H1 (cell line): ENCODE results near the gene RNASE11. TPM values are rescaled to one million over a fixed set of nuclear protein-coding genes. Genes with fewer than 3 reads are reported as not detected.

Source experiments
- CTCF ChIA-PET: fragments of 300-600 bp; sonication (Branson Sonifier 250); formaldehyde crosslinking; loops from one replicate; lab custom pipeline; 2021; ENCODE audit not compliant: partially characterized antibody; lab: Charles Lee
- POLR2A ChIA-PET: fragments of 300-600 bp; sonication (Branson Sonifier 250); formaldehyde crosslinking; loops from one replicate; lab custom pipeline; 2021; ENCODE audit warnings: inconsistent platforms; ENCODE audit not compliant: partially characterized antibody; lab: Charles Lee
- DNase-seq, 2 experiments: peaks; one replicate each; pipeline versions ENCODE4 v3.0.0 to v3.0.0-alpha.2; 2010 to 2022; ENCODE audit warnings: low spot score in 2 of 2, low read depth in 1 of 2, mixed read lengths in 1 of 2
- FAIRE-seq: peaks from 2 replicates; lab custom pipeline; 2011; peaks lifted over from hg19 to GRCh38; lab: Jason Lieb, UNC
- H2AFZ ChIP-seq: 2 replicates; pipeline ENCODE4 v1.8.1; 2012; ENCODE audit warnings: low read length, inconsistent platforms
- H2AK5ac ChIP-seq: 2 replicates; pipeline ENCODE4 v1.6.1; 2013; ENCODE audit warnings: low read depth, low read length
- H2BK120ac ChIP-seq: replicated peaks from 2 replicates; pipeline ENCODE3; 2013; ENCODE audit warnings: low read depth, low read length, inconsistent platforms
- H2BK12ac ChIP-seq: 2 replicates; pipeline ENCODE4 v1.6.1; 2013; ENCODE audit warnings: low read depth, low read length
- H2BK15ac ChIP-seq: 2 replicates; pipeline ENCODE4 v1.6.1; 2013; ENCODE audit warnings: low read length
- H2BK20ac ChIP-seq: 2 replicates; pipeline ENCODE4 v1.6.1; 2013; ENCODE audit warnings: low read length
- H2BK5ac ChIP-seq: 2 replicates; pipeline ENCODE4 v1.6.1; 2013; ENCODE audit warnings: low read depth, low read length
- H3K14ac ChIP-seq: 2 replicates; pipeline ENCODE4 v1.6.1; 2013; ENCODE audit warnings: inconsistent platforms; ENCODE audit not compliant: insufficient read length
- H3K18ac ChIP-seq: 2 replicates; pipeline ENCODE4 v1.6.1; 2013; ENCODE audit warnings: low read length; ENCODE audit errors: extremely low read depth
- H3K23ac ChIP-seq: 2 replicates; pipeline ENCODE4 v1.6.1; 2013; ENCODE audit warnings: inconsistent platforms; ENCODE audit not compliant: insufficient read length
- H3K23me2 ChIP-seq: 2 replicates; pipeline ENCODE4 v1.6.1; 2013; ENCODE audit warnings: low read depth, low read length
- H3K27ac ChIP-seq: 2 replicates; pipeline ENCODE4 v1.6.1; 2011; ENCODE audit warnings: low read depth, low read length, inconsistent platforms
- H3K27me3 ChIP-seq, 4 experiments: replicated peaks in 1 of 4; 1 replicate in 1 of 4; 2 replicates in 3 of 4; pipeline versions ENCODE4 v1.6.1 to v1.8.1; 2011 to 2013; ENCODE audit warnings: low read length in 3 of 4, mild to moderate bottlenecking in 3 of 4, inconsistent platforms in 2 of 4, mixed read lengths in 2 of 4, moderate library complexity in 1 of 4; ENCODE audit not compliant: control insufficient read depth in 3 of 4, insufficient read depth in 3 of 4; ENCODE audit errors: extremely low read depth in 1 of 4
- H3K36me3 ChIP-seq, 4 experiments: 2 replicates each; pipeline versions ENCODE4 v1.6.1 to v1.8.1; 2011 to 2013; ENCODE audit warnings: mild to moderate bottlenecking in 4 of 4, low read length in 3 of 4, moderate library complexity in 2 of 4, control low read depth in 1 of 4, inconsistent platforms in 1 of 4; ENCODE audit not compliant: insufficient read depth in 4 of 4, control insufficient read depth in 2 of 4
- H3K4ac ChIP-seq: replicated peaks from 2 replicates; pipeline ENCODE3; 2013; ENCODE audit warnings: low read length, low read depth, mixed read lengths, inconsistent platforms; ENCODE audit not compliant: insufficient read length
- H3K4me1 ChIP-seq, 4 experiments: replicated peaks in 1 of 4; 1 replicate in 1 of 4; 2 replicates in 3 of 4; pipeline versions ENCODE4 v1.6.1 to v1.8.1; 2011 to 2013; ENCODE audit warnings: low read length in 3 of 4, inconsistent platforms in 2 of 4, mixed read lengths in 1 of 4; ENCODE audit not compliant: insufficient read depth in 4 of 4, control insufficient read depth in 3 of 4
- H3K4me2 ChIP-seq, 2 experiments: 2 replicates each; pipeline versions ENCODE4 v1.6.1 to v1.8.1; 2011 to 2013; ENCODE audit warnings: low read depth in 2 of 2, low read length in 2 of 2, control low read depth in 1 of 2, inconsistent platforms in 1 of 2, mild to moderate bottlenecking in 1 of 2; ENCODE audit not compliant: insufficient read depth in 1 of 2
- H3K4me3 ChIP-seq, 4 experiments: fragments of 200-600, 300-600 bp in 1 of 4; sonication (generic), shearing (Covaris generic), sonication (Bioruptor Twin) in 1 of 4; 2 replicates each; pipeline versions ENCODE4 v1.5.1 to v1.8.1; 2011 to 2016; ENCODE audit warnings: low read length in 4 of 4, low read depth in 3 of 4, control low read depth in 2 of 4, inconsistent platforms in 2 of 4, mild to moderate bottlenecking in 2 of 4, mixed read lengths in 1 of 4, moderate library complexity in 1 of 4; ENCODE audit not compliant: insufficient read depth in 2 of 4; ENCODE audit errors: extremely low read depth in 1 of 4
- H3K56ac ChIP-seq: replicated peaks from 2 replicates; pipeline ENCODE3; 2013; ENCODE audit warnings: low read depth, mild to moderate bottlenecking, mixed read lengths, low read length, inconsistent platforms; ENCODE audit not compliant: insufficient read length
- H3K79me1 ChIP-seq: 2 replicates; pipeline ENCODE4 v1.6.1; 2013; ENCODE audit warnings: low read depth, low read length, control low read depth
- H3K79me2 ChIP-seq, 2 experiments: 2 replicates each; pipeline versions ENCODE4 v1.6.1 to v1.8.1; 2012 to 2013; ENCODE audit warnings: low read length in 2 of 2, mild to moderate bottlenecking in 2 of 2, inconsistent platforms in 1 of 2; ENCODE audit not compliant: insufficient read depth in 2 of 2, control insufficient read depth in 1 of 2
- H3K9ac ChIP-seq, 4 experiments: replicated peaks in 1 of 4; 1 replicate in 1 of 4; 2 replicates in 3 of 4; pipeline versions ENCODE4 v1.6.1 to v1.8.1; 2011 to 2013; ENCODE audit warnings: low read depth in 3 of 4, low read length in 3 of 4, control low read depth in 2 of 4, mild to moderate bottlenecking in 2 of 4, moderate library complexity in 2 of 4, inconsistent platforms in 1 of 4; ENCODE audit errors: extremely low read depth in 1 of 4
- H3K9me3 ChIP-seq, 2 experiments: 2 replicates each; pipeline versions ENCODE4 v1.6.1 to v1.8.1; 2012 to 2013; ENCODE audit warnings: mild to moderate bottlenecking in 2 of 2, moderate library complexity in 2 of 2, control low read depth in 1 of 2, inconsistent platforms in 1 of 2, low read depth in 1 of 2, low read length in 1 of 2, mixed read lengths in 1 of 2; ENCODE audit not compliant: insufficient read depth in 2 of 2
- H4K20me1 ChIP-seq, 2 experiments: replicated peaks in 1 of 2; 2 replicates each; pipeline versions ENCODE3 to v1.8.1; 2011 to 2013; ENCODE audit warnings: inconsistent platforms in 2 of 2, low read length in 2 of 2, mild to moderate bottlenecking in 1 of 2; ENCODE audit not compliant: insufficient read depth in 2 of 2, control insufficient read depth in 1 of 2
- H4K5ac ChIP-seq: 2 replicates; pipeline ENCODE4 v1.6.1; 2013; ENCODE audit warnings: low read length, low read depth, mixed read lengths, inconsistent platforms; ENCODE audit not compliant: insufficient read length
- H4K8ac ChIP-seq: 2 replicates; pipeline ENCODE4 v1.8.0; 2013; ENCODE audit warnings: mild to moderate bottlenecking, moderate library complexity, low read length, inconsistent platforms; ENCODE audit not compliant: insufficient read depth; ENCODE audit errors: extremely low read depth
- H4K91ac ChIP-seq: replicated peaks from 2 replicates; pipeline ENCODE3; 2013; ENCODE audit warnings: low read length, mixed read lengths, inconsistent platforms; ENCODE audit not compliant: insufficient read length
- ATF3 ChIP-seq: IDR thresholded peaks from 2 replicates; pipeline ENCODE4 v1.6.1; 2011; ENCODE audit warnings: low read depth, mild to moderate bottlenecking, low read length; ENCODE audit not compliant: insufficient read depth
- CHD1 ChIP-seq: IDR thresholded peaks from 2 replicates; pipeline ENCODE4 v1.6.1; 2012; ENCODE audit warnings: low read depth, low read length, improper control_type of control experiment
- FOSL1 ChIP-seq: IDR thresholded peaks from 2 replicates; pipeline ENCODE4 v1.6.1; 2011; ENCODE audit warnings: mild to moderate bottlenecking, low read depth, low read length, moderate library complexity; ENCODE audit not compliant: insufficient read depth
- KDM1A ChIP-seq: fragments of 200-600, 300-600 bp; sonication (generic); IDR thresholded peaks from 2 replicates; pipeline ENCODE4 v1.7.1; 2016; ENCODE audit warnings: mild to moderate bottlenecking, low read length, borderline replicate concordance
- RAD21 ChIP-seq, 2 experiments: IDR thresholded peaks in 1 of 2; conservative IDR thresholded peaks in 1 of 2; 2 replicates each; pipeline ENCODE4 v1.6.1; 2011; ENCODE audit warnings: low read depth in 2 of 2, low read length in 2 of 2, improper control_type of control experiment in 1 of 2, inconsistent platforms in 1 of 2, mild to moderate bottlenecking in 1 of 2, moderate library complexity in 1 of 2
- TAF1 ChIP-seq: IDR thresholded peaks from 2 replicates; pipeline ENCODE4 v1.6.1; 2011; ENCODE audit warnings: mild to moderate bottlenecking, low read depth, low read length
- TEAD4 ChIP-seq: IDR thresholded peaks from 2 replicates; pipeline ENCODE4 v1.6.1; 2012; ENCODE audit warnings: low read depth, low read length, inconsistent platforms, mixed read lengths
- WGBS, 2 experiments: shearing (Covaris generic) in 1 of 2; methylation state at CpG; one replicate each; pipeline versions ENCODE4 v1.1.6 to v1.1.7; 2013 to 2015; ENCODE audit warnings: low lambda C conversion rate in 2 of 2, mixed read lengths in 2 of 2, inconsistent platforms in 1 of 2, low coverage in 1 of 2, missing lambda C conversion rate in 1 of 2; ENCODE audit not compliant: insufficient replicate concordance in 2 of 2, insufficient coverage in 1 of 2, insufficient read length in 1 of 2; ENCODE audit errors: extremely low coverage in 1 of 2, missing lambda C conversion rate in 1 of 2; 5-methylcytosine and 5-hydroxymethylcytosine counted together
- polyA plus RNA-seq, 7 experiments: library from polyadenylated mRNA; depleted of rRNA in 3 of 7; stranded (reverse) in 5 of 7; unstranded in 2 of 7; fragments of >200 nt in 5 of 7; fragments of 200-250 nt in 2 of 7; gene quantifications; 1 replicate in 5 of 7; 2 replicates in 1 of 7; 4 replicates in 1 of 7; pipeline versions ENCODE4 v1.2.1 to v1.2.3, GENCODE V29; 2011 to 2013; ENCODE audit warnings: missing spikeins in 2 of 7, mixed read lengths in 2 of 7
- total RNA-seq: library from RNA; stranded (reverse); fragmentation: NEBNext Ultra II Directional; extraction: Animal tissue kit (Norgen Biotek cat#: 25700); gene quantifications from 2 replicates; pipeline ENCODE4 v1.2.1, GENCODE V29; 2021

RNASE11 gene
- total and polyA plus RNA-seq, 2 of the 8 experiments (the other 6 are each of a cell fraction or from before 2014, with no cell fraction given): not detected

GRCh38 chr14:20611277-20611676 is 23.5 kb upstream of the RNASE11 start:
- no peak overlapping the region for H3K18ac ChIP-seq
- CTCF ChIA-PET: interaction anchor here (1.5 to 6.3 kb wide), 3 partner anchors 76 to 284 kb away, joined by 4 to 35 read pairs (median 6); partner anchors contain the start of gene TEP1
- no peak for TF ChIP-seq TEAD4
- no peak for TF ChIP-seq CHD1
- no peak for TF ChIP-seq TAF1
- no peak for TF ChIP-seq FOSL1
- TF ChIP-seq ATF3: no peak
- no peak for TF ChIP-seq KDM1A
- TF ChIP-seq RAD21 (IDR thresholded peaks at IDR 0.05 in 1 of 2, conservative IDR thresholded peaks at IDR 0.05 in 1 of 2; ENCODE audit: low read depth in 2 of 2, low read length in 2 of 2): no peak

More at GRCh38 chr14:20611277-20611676, 23.5 kb upstream of the RNASE11 start:
- no peak overlapping the region; a peak in 1 of 4 replicates for H3K4me2 ChIP-seq
- H3K27ac ChIP-seq: no peak overlapping the region
- no peak overlapping the region for H2BK12ac ChIP-seq
- no peak overlapping the region for H2BK15ac ChIP-seq
- H3K23me2 ChIP-seq: peaks cover 4% of the 10 kb centered on the region
- no peaks in the 10 kb centered on the region for H3K9me3 ChIP-seq
- FAIRE-seq (no peak), DNase-seq (no peak)
- no peak overlapping the region for H4K91ac ChIP-seq
- no peak overlapping the region for H2BK5ac ChIP-seq
- WGBS, 2 experiments: 75% methylated on average over 4 of the region's 4 CpGs; no CpG with 5 or more reads in 1 of the 2 experiments
- no peak overlapping the region for H4K8ac ChIP-seq
- no peaks in the 10 kb centered on the region for H3K79me2 ChIP-seq
- H2AFZ ChIP-seq: no peak overlapping the region
- no peak overlapping the region for H2BK20ac ChIP-seq
- no peaks in the 10 kb centered on the region for H4K20me1 ChIP-seq
- peaks cover 0 to 2% (median 0%) of the 10 kb centered on the region in 4 experiments; a peak in 2 of 7 replicates for H3K4me1 ChIP-seq
- no peak overlapping the region for H4K5ac ChIP-seq
- no peak overlapping the region for H3K9ac ChIP-seq
- H3K23ac ChIP-seq: no peak overlapping the region
- no peak overlapping the region for H2AK5ac ChIP-seq
- no peaks in the 10 kb centered on the region for H3K79me1 ChIP-seq
- H3K27me3 ChIP-seq: no peaks in the 10 kb centered on the region
- H3K4me3 ChIP-seq: no peak overlapping the region
- no peak overlapping the region for H3K14ac ChIP-seq
- H3K56ac ChIP-seq: no peak overlapping the region
- H3K36me3 ChIP-seq: no peaks in the 10 kb centered on the region
- H2BK120ac ChIP-seq: no peak overlapping the region
- POLR2A ChIA-PET: interaction anchor here (0.7 kb wide), 1 partner anchor 198 kb away, joined by 3 read pairs; the partner anchor contains the start of gene TEP1
- no peak overlapping the region for H3K4ac ChIP-seq
